CD4-positive, alpha-beta T cell treated with Interleukin-15 for 4 hours (primary cell): ENCODE data around the gene GSN.
A peak's percentile ranks its signal among the peaks of the same experiment; 100 is the strongest.

Experiments
- DNase-seq: peaks from one replicate; pipeline ENCODE4 v3.0.0-alpha.2; 2020; ENCODE audit warnings: low spot score

GSN gene

DNA sequence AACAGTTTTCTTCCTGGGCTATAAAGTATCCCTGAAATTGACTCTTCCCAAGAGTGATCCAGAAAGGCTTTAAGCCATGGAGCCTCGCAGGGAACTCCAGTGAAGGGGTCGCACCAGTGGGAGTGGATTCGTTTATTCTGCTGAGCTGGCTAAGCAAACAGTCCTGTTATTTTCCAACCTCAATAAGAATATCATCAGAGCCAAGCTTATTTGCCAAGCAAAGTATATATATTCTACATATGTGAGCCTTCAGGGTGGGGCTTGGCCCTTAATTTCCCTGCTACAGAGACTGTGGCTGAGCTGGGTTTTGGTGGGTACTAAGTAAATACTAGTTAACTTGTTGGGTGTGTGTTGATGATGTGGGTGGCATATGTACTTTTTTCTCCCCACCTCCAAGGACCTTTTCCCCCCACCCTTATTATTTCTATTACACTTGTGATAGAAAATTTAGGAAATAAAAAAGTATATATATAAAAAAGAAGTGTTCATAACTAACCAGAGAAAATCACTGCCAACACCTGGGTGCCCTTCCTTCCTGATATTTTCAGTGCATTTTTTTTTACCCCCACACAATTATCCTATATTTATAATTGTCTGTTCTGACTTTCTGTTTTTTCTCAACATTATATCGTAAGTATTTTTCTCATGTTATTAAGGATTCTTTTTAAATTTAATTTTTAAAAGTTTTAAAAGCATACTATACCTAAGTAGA is 5.3 kb downstream of the GSN start:
- no peak for DNase-seq

DNA sequence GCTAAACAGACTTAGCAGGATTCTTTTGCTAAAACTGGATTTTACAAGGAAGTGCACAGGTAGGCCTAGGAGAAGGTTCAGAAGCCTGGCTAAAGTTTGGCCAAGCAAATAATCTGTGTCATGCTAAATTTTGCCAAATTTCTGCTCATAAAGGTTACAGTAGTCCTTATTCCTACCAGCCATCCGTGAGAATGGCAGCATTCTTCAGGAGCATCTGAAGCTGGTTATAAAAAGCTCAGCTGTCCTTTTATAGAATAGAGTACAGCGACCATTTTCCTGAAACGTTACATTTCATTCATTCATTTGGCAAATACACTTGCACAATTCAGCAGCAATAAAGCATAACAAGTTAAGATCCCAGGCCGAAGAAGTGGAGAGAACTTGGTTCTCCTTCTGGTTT is 6.9 kb downstream of the GSN start:
- DNase-seq = no peak

DNA sequence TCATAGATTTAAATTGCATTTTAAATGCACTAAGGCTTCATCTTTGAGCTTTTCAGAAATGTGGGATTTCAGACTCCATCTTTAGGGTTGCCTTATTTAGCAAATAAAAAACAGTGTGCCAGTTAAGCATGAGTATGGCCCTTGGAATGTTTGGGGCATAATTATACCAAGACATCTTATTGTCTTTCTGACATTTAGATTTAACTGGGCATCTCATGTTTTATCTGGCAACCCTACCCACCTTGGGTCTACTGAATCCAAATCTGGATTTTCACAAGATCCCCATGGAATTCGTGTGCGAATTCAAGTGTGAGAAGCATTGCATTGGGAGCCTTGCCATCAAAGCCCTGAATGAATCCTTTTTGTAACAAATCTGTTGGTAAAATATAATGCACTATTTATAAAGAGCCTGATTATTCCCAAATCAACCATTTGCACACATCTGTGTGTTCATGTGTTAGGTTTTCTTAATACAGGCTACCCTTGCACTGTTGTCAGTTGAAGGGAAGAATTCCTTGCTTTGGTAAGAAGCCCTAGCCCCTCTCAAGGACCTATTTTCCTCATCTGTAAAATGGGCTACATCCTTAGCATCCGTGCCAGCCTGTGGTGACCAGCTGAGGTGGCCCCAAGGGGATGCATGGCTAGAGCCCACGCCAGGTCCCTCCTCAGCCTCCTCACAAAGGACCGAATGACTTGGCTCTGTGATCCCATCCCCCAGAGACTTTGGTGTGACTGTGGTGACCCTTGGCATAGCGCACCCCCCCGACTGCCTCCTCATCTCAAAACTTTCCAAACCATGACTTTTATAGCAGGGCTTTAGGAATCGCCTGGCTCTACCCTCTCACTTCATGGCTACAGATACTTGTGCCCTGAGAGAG is 8.1 kb downstream of the GSN start:
- DNase-seq = no peak

DNA sequence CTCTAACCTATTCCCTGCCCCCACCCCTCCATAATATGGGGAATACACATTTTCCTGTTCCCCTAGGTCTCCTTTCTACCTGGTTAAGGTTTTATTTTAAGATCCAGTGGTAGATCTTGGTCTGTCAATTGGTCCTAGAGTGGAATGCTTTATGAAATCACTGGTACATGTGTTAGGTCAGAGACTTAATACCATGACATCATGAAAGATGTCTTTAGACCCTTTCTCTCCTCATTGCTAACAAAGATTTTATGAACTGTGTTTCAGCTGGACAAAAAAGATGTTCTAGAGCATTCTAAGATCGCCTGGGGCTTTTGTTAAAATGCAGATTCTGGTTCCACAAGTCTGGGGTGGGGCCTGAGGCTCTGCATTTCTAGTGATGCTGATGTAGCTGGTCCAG is 9.1 kb downstream of the GSN start:
- DNase-seq = no peak

DNA sequence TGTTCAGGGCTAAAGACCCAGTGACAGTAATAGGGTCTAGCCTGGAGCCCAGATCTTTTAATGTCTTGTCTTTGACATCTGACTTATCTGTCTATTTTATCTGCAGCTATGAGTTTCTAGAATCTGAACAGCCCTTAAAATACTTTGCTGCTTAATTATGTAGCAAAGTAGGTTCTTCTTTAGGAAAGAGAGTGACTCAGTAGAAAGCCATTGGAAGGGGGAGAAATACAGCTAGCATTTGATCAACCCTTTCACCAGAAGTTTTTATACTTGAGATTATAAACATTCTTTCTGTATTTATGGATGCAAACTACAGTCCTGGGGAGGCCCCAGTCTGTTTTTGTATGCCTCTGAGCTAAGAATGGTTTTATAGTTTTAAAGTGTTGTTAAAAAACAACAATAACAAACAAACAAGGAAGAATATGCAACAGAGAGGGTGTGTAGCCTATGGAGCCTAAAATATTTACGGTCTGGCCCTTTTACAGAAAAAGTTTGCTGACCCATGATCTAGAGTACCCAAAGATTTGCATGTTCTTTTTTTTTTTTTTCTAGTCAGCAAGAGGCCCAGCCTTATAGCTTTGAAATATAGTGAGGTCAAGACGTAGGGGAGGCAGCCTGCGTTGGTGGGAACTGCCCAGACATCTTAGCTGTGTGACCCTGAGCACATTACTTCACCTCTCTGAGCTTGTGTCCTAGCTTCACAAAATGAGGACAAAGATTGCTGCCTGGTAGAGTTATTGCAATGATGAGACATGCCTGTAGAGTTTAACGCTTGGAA is 9.7 kb downstream of the GSN start:
- DNase-seq = no peak

DNA sequence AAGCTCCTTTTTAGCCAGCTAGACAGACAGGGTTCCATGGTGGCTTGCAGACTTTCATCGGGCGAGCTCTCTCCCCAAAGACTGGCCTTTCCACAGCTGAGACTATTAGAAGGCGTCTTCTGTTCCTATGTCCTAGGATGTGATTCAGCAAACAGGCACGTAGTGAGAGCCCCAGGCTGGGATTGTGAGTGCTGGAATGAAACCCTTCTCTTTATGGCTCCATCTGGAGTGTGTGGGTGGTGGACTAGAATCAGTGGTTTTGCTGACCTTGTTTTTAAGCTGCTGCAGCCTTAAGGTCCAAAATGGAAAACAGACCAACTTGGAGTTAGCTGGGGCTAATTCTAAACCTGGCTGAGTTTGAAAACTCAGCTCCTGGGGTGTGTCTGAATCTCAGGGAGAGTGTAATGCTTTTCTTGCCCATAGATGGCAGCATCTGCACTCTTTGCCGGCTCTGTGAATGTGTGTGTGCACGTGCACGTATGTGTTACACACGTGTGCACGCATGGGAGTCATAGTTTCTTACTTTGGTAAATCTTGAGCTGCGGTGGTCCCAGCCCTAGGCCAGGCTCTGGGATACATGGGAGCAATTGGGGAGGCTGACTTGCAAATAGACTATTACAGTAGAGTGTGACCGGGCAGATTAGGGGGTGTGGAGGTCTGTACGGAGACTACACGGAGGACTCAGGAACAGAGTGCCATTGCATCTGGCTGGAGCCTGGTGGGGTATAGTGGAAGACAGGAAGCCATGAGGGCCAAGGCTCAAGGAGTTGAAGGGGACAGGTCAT is 10.7 kb downstream of the GSN start:
- peak; percentile 43 for DNase-seq

DNA sequence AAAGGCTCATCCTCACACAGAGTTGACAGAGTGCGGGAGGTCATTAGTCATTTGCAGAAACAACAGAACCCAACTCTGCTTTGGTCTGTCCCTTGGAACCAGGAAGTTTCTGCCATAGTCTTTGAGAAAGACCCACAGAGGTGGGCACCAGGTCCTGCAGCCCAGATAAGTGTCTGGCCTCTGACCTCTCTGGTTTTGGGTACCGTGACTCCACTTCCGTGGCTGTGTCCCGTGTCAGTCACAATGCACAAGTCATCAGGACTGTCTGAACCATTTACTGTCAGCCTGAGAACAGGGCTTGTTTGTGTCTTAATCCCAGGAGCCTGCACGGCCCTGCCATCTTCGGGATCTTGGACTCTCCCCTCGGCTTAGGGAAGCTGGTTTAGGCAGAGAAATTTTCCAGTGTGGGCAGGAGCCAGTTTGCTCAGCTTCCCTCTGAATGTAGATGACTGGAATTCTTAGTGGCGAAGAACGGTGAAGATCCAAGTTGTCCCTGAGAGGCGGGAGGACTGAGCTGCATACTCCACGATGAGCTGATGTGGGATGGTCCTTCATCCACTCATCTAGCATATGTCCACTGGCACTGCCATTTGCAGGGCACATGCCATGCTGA is 11.9 kb downstream of the GSN start:
- no peak for DNase-seq

DNA sequence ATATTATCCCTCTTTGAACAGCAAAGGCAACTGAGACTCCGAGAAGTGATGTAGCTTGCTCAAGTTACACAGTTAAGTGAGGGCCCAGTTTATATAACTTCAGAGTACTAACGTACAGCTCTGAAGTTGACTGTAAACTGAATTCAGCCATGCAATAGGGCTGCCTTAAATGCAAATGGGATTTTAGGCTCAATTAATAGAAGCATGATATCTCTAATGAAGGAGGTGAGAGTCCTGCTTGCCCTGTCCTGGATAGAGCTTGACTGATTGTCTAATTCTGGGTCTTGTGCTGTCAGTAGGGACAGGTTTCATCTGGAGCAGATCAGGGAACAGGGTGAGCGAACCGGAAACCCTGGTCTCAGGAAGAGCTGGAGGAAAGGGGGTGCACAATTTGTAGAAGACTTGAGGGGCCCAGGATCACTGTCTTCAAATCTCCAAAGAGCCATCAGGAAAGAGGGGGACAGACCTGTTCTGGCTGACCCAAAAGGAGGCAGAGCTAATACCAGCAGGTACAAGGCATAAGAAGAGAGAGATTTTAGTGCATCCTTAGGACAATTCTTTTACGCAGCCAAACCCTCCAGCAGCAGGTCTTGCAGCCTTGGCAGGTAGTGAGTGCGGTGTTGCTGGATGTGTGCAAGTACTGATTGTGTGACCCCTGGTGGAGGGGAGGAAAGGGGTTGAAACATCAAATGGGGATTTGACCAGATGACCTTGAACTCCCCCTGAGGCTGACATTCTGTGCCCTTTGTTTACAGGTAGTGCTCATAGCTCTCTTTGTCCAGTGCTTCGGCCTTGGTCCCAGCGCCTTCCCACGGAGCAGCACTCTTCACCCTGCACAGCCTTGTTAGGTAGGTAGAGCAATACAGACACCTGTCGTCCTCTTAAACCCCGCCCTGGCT is 13.0 kb downstream of the GSN start:
- DNase-seq = no peak

DNA sequence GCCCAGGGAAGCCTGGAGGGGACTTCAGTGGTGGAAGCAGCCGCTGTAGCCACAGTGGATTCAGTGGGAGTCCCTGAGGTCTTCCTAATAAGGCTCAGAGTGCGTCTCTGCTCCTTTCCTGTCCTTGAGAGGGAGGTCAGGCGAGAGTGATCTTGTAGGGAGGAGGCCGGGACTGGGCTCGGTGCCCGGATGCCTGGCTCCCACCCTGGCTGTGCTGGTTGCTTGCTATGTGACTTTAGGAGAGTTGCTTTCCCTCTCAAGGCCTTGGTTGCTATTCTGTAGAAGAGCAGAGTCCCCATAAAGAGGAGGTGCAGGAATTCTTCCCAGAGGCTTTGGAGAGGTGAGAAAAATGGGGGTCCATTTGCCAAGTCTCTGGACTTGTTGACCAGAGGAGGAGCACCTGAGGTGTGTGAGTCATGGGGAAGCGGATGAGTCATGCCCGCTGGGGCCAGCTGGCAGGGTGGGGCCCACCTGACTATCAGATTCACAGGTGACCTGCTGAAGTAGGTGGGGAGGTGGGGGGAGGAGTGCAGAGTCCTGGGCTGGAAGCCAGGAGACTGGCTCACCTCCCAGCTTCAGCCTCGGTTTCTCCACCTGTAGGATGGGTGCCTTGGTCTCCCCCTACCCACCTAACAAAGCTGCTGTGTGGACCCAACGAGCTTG is 13.8 kb downstream of the GSN start:
- DNase-seq = no peak

DNA sequence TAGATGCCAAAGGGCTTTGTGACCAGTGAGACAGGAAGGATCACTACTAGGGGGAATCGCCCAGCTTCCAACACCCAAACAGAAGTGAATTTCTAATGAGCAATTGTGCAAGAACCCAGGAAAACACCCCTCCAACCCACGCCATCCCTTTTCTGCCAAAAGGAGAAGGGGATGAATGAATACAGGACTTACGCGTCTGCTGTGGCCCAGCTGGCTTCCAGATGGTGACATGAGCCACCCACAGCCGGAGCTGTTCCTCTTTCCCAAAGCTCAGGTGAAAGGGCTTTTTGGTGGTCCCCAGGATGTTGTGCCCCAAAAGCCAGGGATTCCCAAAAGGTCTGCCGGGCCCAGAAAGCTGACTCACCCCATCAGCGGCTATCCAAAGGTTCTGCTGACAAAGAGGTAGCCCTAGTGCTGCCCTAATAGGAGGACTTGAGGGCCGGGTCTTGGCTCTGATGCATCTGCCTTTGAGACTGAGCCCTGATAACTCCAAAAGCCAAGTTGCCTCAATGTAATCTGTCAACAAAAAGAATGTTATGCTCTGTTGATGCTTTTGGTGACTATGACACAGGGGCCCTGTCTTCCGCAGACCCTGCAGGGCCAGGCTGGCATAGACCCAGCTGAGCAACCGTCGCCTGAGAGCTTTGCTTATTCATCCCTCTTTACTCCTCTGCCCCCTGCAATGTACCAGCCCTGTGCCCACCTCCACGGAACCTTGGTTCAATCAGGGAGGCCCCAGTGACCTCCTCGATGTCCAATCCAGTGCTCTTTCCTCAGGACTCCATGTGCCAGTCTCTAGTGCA is 14.5 kb downstream of the GSN start:
- DNase-seq = no peak

DNA sequence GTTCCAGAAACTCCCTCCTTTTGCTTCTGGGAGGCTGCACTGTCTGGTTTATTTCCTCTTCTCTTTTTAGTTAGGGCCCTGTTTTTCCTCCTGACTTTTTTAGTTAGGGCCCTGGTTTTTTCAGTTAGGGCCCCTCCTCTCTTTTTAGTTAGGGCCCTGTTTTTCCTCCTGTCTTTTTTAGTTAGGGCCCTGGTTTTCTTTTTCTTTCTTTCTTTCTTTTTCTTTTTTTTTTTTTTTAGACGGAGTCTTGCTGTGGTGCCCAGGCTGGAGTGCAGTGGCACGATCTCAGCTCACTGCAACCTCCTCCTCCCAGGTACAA is 15.1 kb downstream of the GSN start:
- DNase-seq = no peak

DNA sequence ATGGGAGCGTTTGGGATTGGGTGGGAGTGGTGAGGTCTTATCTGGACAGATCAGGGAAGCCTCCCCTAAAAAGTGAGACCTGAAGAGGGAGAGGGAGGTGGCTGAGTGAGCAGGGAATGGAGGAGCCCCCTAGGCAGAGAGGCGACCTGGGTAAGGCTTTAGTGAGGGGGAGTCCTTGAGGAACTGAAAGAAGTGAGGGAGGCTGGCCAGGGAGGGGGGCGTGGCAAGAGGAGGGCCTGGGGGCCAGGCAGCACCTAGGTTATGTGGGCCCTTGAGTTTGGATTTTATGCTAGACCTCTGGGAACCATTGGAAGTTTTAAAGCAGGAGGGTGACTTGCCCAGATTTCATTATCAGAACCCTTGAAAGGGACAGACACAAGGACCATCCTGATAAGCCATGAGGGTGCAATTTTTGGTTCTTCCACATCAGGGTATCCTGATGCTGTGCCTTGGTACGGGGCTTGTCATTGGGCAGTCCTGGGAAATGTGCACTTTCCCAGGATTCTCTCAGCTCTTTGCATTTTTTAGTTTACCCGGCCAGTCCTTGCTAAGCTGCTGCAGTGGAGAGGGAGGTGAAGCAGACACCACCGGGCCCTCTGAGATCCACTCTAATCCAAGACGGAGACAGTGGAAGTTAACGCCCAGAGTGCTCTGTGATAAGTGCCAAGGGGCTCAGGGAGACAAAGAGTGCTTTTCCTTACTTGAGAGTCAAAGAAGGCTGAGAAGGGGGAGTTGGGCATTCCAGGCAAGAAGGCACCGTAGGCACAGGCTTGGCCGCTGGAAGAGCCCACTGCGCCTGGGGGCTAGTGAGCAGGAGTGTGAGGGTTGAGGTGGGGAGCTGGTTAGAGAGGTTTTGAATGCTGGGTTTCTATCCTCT is 16.1 kb downstream of the GSN start:
- DNase-seq = no peak

DNA sequence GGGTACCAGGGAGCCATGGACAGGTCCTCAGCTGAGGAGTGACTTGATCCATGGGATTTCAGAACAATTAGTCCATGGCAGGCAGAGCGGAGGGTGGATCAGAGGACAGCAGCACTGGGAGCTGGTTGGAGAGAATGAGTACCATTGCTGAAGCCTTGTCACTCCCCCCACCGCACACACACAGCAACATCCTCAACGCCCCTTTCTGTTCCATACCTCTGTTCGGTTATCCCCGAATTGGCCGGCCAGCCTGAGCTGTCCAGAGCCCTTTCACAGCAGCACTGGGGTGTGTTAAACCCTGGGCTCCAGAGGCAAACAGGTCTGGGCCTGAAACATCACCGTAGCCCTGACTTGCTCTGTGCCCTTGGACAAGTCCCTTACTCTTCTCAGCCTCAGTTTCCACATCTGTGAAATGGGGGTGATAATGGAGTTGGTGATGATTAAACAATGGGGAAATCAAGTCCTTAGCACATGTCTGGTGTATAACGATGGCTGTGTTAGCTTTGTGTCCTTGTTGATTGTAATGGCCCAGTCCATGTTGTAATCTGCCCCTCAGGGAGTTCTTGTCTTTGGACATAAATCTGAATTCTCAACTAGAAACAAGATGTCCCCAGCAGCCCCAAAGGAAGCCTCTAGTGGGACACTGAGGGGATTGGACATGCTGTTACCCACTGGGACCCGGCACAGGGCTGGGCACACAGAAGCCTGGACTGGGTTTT is 16.9 kb downstream of the GSN start:
- no peak for DNase-seq

DNA sequence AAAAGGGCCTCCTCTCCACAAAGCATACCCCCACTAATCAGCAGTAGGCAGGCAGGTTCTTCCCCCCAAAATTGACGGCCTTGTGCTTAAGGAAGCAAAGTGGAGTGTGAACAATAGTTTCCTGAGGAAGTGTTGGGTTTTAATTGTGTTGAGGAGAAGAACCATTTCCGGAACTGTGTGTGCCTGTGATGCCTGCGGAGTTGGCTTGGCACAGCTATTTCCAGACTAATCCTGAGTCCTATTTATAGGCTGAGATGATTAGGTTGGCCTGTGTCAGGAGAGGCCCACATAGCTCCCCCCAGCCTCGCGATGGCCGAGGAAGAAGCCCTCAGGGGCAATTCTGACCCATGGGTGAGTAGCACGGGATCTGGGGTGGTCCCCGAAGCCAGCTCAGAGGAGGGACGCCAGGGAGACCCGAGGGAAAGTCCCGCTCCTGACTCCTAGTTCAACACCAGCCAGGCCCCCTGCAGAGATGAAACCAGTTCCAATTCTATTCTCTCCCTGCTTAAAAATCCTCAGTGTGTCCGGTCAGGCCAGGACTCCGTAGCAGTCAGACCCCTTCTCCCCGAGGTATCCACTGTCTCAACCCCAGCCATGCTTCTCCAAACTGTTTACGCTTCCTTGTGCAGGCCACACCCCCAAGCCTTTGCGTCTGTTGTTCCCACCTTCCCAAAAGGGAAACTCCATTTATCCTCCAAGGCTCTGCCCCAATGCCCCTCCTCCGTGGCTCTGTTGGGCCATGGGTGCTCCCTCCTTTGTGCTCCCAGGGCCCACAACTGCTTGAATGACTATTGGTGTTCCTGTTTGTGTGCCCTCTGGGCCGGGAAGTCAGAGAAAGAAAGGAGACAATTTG is 18.1 kb downstream of the GSN start:
- DNase-seq = no peak

DNA sequence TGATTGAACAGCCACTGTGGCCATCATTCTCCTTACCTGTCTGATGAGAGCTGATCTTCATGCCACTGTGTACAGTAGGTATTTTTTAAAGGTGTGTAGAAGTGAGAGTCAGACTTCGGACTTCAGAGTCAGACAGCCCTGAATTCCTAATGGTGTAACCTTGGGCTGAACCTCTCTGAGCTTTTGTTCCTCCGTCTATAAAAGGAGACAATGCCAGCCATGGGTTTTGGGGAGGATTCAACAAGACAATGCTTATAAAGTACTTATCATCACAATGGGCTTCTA is 18.7 kb downstream of the GSN start:
- DNase-seq = no peak

DNA sequence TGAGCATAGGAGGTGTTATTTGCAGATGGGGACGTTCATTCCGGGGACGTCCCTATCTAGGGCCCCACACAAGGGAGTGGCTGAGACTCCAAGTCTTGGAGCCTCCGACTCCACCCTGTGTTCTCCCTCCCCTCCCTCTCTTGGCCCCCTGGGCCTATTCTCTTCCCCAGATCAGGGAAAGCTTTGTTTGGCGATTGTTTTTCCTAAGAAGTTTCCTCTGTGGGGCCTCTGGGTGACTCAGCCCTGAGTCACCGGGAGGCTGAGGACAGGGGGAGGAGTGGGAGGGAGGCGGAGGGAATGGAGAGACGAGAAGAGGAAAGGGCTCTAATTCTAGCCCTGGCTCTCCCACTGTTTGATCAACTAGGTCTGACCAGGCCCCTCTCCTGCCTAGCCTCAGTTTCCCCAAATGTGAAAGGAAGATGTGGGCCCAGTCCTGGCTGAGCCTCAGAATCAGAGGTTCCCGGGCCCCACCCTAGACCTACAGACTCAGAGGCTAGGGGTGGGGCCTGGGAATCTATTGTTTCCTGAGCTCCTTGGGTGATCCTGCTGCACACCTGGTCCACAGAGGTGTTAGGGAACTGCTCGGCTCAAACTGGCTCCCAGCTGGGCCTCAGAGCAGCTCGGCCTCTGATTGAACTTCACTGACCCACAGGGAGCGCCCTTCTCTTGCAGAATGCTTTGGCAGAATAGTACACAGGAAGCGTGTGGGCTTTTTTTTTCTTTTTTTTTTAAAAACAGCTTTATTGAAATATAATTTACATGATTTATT is 19.2 kb downstream of the GSN start:
- no peak for DNase-seq
